ENCODE results near the gene FKBP11. TPM values are rescaled to one million over a fixed set of nuclear protein-coding genes. Genes with fewer than 3 reads are reported as not detected.

The FKBP11 gene
- total RNA-seq, 1 experiment from 2014 or later, result 18.5 TPM

DNA sequence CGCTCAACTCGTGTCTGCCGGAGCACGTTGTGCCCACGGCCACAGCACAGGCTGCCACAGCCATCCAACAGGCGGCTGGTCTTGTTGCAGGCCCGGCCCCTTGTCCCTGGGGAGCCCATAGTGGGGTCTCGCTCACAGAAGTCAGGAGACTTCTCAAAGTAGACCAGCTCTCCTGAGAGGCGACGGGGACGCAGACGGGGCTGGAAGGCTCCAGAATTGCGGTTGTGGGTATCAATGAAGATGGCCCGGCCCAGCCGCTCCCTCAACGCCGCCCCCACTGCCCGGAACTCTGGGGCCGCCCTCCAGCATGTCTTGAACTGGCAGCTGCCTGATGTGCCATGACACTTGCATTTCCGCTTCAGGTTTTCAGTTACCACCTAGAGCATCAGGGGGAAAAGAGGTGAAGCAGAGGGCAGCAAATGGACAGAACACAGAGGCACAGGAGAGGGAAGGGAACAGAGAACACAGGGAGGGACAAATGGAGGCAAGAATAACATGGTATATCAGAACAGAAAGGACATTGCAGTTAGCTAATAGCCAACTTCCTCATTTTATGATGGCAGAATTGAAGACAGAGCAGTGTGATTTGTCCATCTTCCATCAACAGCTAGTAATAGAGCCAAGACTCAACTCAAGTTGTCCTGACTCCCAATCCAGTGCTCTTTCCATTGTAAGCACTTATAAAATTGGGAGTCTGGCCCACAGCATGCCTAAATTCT is 41.0 kb upstream of the FKBP11 start:
- H3K9me3 ChIP-seq (ENCODE audit: control insufficient read depth in 1 of 2, insufficient read depth in 1 of 2, low read depth in 1 of 2, low read length in 2 of 2), result no peaks in the 10 kb centered on the region
- DNase-seq (ENCODE audit: low read depth, low spot score) (no peak), ATAC-seq (no peak)
- POLR2A ChIA-PET, result no interaction called here
- no peak overlapping the region for H3K9ac ChIP-seq (ENCODE audit: low read length)
- no peak overlapping the region for H3K27ac ChIP-seq (ENCODE audit: low read depth, low read length)
- no peak overlapping the region for H2AFZ ChIP-seq (ENCODE audit: low read depth, low read length, poor library complexity, severe bottlenecking)
- H3K36me3 ChIP-seq (ENCODE audit: control insufficient read depth in 1 of 2, insufficient read depth in 2 of 2, low read length in 2 of 2), result no peaks in the 10 kb centered on the region
- TF ChIP-seq POLR2AphosphoS5 (IDR thresholded peaks at IDR 0.05; ENCODE audit: low read depth, low read length) (no peak), ZNF274 (IDR thresholded peaks at IDR 0.05; ENCODE audit: low read depth, low read length) (no peak), TCF7L2 (IDR thresholded peaks at IDR 0.05; ENCODE audit: borderline replicate concordance, extremely low read depth, insufficient read depth, insufficient read length) (no peak), SP1 (IDR thresholded peaks at IDR 0.05; ENCODE audit: low read depth) (no peak)
- H3K27me3 ChIP-seq (ENCODE audit: insufficient read depth, low read length), result no peaks in the 10 kb centered on the region
- peaks cover 4 to 15% of the 10 kb centered on the region in 2 experiments; a peak in 3 of 4 replicates for H3K4me1 ChIP-seq (ENCODE audit: control insufficient read depth in 1 of 2, insufficient read depth in 2 of 2, low read length in 2 of 2)
- no TSS peak for BruUV-seq (replicated peaks)
- intact Hi-C loops (cut with micrococcal nuclease), result no loop called here
- H3K9me2 ChIP-seq (ENCODE audit: insufficient read depth), result no peaks in the 10 kb centered on the region
- no peaks in the 10 kb centered on the region for H4K20me1 ChIP-seq (ENCODE audit: insufficient read depth)
- H3K4me3 ChIP-seq (replicated peaks in 1 of 2; ENCODE audit: low read depth in 1 of 2, low read length in 2 of 2), result no peak overlapping the region
- H3K4me2 ChIP-seq (ENCODE audit: low read length), result no peak overlapping the region
- CTCF ChIA-PET, result interaction anchor here (0.9 to 1.8 kb wide), 2 partner anchors 11 to 22 kb away, joined by 3 to 8 read pairs; no protein-coding TSS in a partner anchor
- H3K79me2 ChIP-seq (ENCODE audit: insufficient read depth, low read length), result peaks cover 8% of the 10 kb centered on the region; the same call in 1 of the 2 replicates
- RAD21 ChIA-PET (ENCODE audit: low non-redundant PET in 1 of 2, low total read pairs in 2 of 2, uncharacterized antibody in 2 of 2, unreplicated experiment in 2 of 2), result no interaction called here

DNA sequence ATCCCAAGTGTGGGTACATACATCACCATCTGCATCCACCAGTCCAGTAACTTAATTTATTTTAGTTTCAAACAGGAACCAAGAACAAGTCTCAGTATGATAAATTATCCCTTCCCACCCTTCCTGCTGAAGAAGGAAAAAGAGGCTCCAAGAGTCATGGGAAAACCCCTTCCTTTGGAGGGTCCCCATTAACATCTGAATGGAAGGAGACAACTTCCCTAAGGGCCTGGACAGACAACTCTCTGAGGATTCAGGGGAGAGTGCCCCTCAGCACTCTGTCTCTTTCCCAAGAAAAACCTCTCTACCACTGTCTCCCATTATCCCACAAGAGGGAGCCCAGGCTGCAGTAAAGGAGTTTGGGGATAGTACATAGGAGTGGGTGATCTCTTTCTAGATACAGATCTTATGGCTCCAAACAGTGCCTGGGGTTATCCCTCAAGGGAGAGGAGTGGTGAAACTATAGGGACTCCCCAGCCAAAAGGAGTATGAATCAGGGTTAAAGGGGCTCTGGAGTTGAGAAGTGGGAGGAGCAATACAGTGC is 40.1 kb upstream of the FKBP11 start:
- RAD21 ChIA-PET (ENCODE audit: low non-redundant PET in 1 of 2, low total read pairs in 2 of 2, uncharacterized antibody in 2 of 2, unreplicated experiment in 2 of 2), result no interaction called here
- BruUV-seq (replicated peaks), result no TSS peak
- no peaks in the 10 kb centered on the region for H4K20me1 ChIP-seq (ENCODE audit: insufficient read depth)
- no peak overlapping the region for H3K4me2 ChIP-seq (ENCODE audit: low read length)
- H3K9ac ChIP-seq (ENCODE audit: low read length), result no peak overlapping the region
- no peaks in the 10 kb centered on the region for H3K9me2 ChIP-seq (ENCODE audit: insufficient read depth)
- H3K4me1 ChIP-seq (ENCODE audit: control insufficient read depth in 1 of 2, insufficient read depth in 2 of 2, low read length in 2 of 2), result peaks cover 0 to 8% of the 10 kb centered on the region in 2 experiments; a peak in 2 of 4 replicates
- intact Hi-C loops (cut with micrococcal nuclease), result no loop called here
- POLR2A ChIA-PET, result no interaction called here
- H3K9me3 ChIP-seq (ENCODE audit: control insufficient read depth in 1 of 2, insufficient read depth in 1 of 2, low read depth in 1 of 2, low read length in 2 of 2), result no peaks in the 10 kb centered on the region
- ATAC-seq (peak; percentile 81), DNase-seq (ENCODE audit: low read depth, low spot score) (no peak)
- H3K4me3 ChIP-seq (replicated peaks in 1 of 2; ENCODE audit: low read depth in 1 of 2, low read length in 2 of 2), result no peak overlapping the region
- TF ChIP-seq, protein P1, sequence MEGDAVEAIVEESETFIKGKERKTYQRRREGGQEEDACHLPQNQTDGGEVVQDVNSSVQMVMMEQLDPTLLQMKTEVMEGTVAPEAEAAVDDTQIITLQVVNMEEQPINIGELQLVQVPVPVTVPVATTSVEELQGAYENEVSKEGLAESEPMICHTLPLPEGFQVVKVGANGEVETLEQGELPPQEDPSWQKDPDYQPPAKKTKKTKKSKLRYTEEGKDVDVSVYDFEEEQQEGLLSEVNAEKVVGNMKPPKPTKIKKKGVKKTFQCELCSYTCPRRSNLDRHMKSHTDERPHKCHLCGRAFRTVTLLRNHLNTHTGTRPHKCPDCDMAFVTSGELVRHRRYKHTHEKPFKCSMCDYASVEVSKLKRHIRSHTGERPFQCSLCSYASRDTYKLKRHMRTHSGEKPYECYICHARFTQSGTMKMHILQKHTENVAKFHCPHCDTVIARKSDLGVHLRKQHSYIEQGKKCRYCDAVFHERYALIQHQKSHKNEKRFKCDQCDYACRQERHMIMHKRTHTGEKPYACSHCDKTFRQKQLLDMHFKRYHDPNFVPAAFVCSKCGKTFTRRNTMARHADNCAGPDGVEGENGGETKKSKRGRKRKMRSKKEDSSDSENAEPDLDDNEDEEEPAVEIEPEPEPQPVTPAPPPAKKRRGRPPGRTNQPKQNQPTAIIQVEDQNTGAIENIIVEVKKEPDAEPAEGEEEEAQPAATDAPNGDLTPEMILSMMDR (IDR thresholded peaks at IDR 0.05 in 2 of 3, conservative IDR thresholded peaks at IDR 0.05 in 1 of 3; ENCODE audit: borderline replicate concordance in 1 of 3, insufficient read depth in 1 of 3, low read depth in 2 of 3, low read length in 2 of 3), result peak in 2 of 3 experiments; percentile 40; a peak in 3 of 6 replicates
- TF ChIP-seq RAD21 (IDR thresholded peaks at IDR 0.05; ENCODE audit: low read depth), result no peak
- no peak for TF ChIP-seq SP1 (IDR thresholded peaks at IDR 0.05; ENCODE audit: low read depth)
- TF ChIP-seq, protein P2, sequence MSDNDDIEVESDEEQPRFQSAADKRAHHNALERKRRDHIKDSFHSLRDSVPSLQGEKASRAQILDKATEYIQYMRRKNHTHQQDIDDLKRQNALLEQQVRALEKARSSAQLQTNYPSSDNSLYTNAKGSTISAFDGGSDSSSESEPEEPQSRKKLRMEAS (IDR thresholded peaks at IDR 0.05), result no peak
- no peaks in the 10 kb centered on the region for H3K36me3 ChIP-seq (ENCODE audit: control insufficient read depth in 1 of 2, insufficient read depth in 2 of 2, low read length in 2 of 2)
- H3K27ac ChIP-seq (ENCODE audit: low read depth, low read length), result no peak overlapping the region
- H2AFZ ChIP-seq (ENCODE audit: low read depth, low read length, poor library complexity, severe bottlenecking), result no peak overlapping the region
- H3K79me2 ChIP-seq (ENCODE audit: insufficient read depth, low read length), result no peaks in the 10 kb centered on the region
- CTCF ChIA-PET, result no interaction called here
- H3K27me3 ChIP-seq (ENCODE audit: insufficient read depth, low read length), result no peaks in the 10 kb centered on the region
